Sigmoid colon (tissue), 7 donors: ENCODE data around the gene ANKS1A. TPM values are rescaled to one million over a fixed set of nuclear protein-coding genes. Genes with fewer than 3 reads are reported as not detected.
A peak's percentile ranks its signal among the peaks of the same experiment; 100 is the strongest.

Experiments
- DNase-seq: peaks from one replicate; pipeline ENCODE4 v3.0.0-alpha.2; 2019
- H3K27ac ChIP-seq, 4 donors: fragments of 200-600 bp; sonication (generic); one replicate each; pipeline ENCODE4 v1.5.1; 2016 to 2019; ENCODE audit warnings: mild to moderate bottlenecking in 1 of 4
- H3K27me3 ChIP-seq, 3 donors: fragments of 200-600 bp; sonication (generic); one replicate each; pipeline ENCODE4 v1.5.1; 2019; ENCODE audit warnings: mild to moderate bottlenecking in 1 of 3
- H3K36me3 ChIP-seq, 4 donors: fragments of 200-600 bp; sonication (generic); one replicate each; pipeline ENCODE4 v1.5.1; 2016 to 2019
- H3K4me1 ChIP-seq, 4 donors: fragments of 200-600 bp; sonication (generic); one replicate each; pipeline ENCODE4 v1.5.1; 2017 to 2019
- H3K4me3 ChIP-seq, 4 donors: fragments of 200-600 bp; sonication (generic); one replicate each; pipeline ENCODE4 v1.5.1; 2017 to 2019; ENCODE audit warnings: mild to moderate bottlenecking in 2 of 4, moderate library complexity in 1 of 4
- H3K9me3 ChIP-seq, 4 donors: fragments of 200-600 bp in 3 of 4; sonication (generic) in 3 of 4; one replicate each; pipeline versions ENCODE4 v1.5.1 to v1.6.1; 2013 to 2019
- CTCF ChIP-seq, 4 experiments: fragments of 450-650 bp in 3 of 4; fragments of 200-600 bp in 1 of 4; IDR thresholded peaks; one replicate each; pipeline ENCODE4 v1.5.1; 2016 to 2019; ENCODE audit warnings: antibody characterized with exemption in 4 of 4, mild to moderate bottlenecking in 3 of 4, moderate library complexity in 2 of 4
- EP300 ChIP-seq, 4 donors: sonication (generic); formaldehyde crosslinking; IDR thresholded peaks; one replicate each; pipeline ENCODE4 v1.6.1; 2017; ENCODE audit warnings: antibody characterized with exemption in 4 of 4
- POLR2A ChIP-seq, 2 donors: fragments of 450-650 bp; IDR thresholded peaks; one replicate each; pipeline ENCODE4 v1.6.1; 2016; ENCODE audit warnings: antibody characterized with exemption in 2 of 2, mild to moderate bottlenecking in 2 of 2, moderate library complexity in 2 of 2
- POLR2AphosphoS5 ChIP-seq, 4 donors: sonication (generic); formaldehyde crosslinking; IDR thresholded peaks; one replicate each; pipeline ENCODE4 v1.6.1; 2017; ENCODE audit warnings: antibody characterized with exemption in 4 of 4
- WGBS, 2 donors: extraction: QIAGEN DNeasy Blood & Tissue Kit; methylation state at CpG; one replicate each; pipeline ENCODE4 v1.1.7; 2013; 5-methylcytosine and 5-hydroxymethylcytosine counted together
- intact Hi-C: fragments of 100-400 bp; cut with DNase I; formaldehyde crosslinking; loops from one replicate; pipeline ENCODE4 v1.15.1; 2023
- polyA plus RNA-seq, 3 donors: library from polyadenylated mRNA; stranded (reverse); fragments of 200-250 nt; gene quantifications; one replicate each; pipeline ENCODE4 v1.2.3, GENCODE V29; 2013
- total RNA-seq, 4 donors: library from RNA; depleted of rRNA; stranded (reverse); fragments of >200 nt; gene quantifications; one replicate each; pipeline ENCODE4 v1.1.0, GENCODE V29; 2016
- donor health status: healthy with polysubstance abuse.
- donor health status: Bipolar disorder and iron deficiency.
- donor health status: healthy.

The ANKS1A gene
- total and polyA plus RNA-seq, 7 donors, result 9.0 to 60.1 (median 37.8) TPM

DNA sequence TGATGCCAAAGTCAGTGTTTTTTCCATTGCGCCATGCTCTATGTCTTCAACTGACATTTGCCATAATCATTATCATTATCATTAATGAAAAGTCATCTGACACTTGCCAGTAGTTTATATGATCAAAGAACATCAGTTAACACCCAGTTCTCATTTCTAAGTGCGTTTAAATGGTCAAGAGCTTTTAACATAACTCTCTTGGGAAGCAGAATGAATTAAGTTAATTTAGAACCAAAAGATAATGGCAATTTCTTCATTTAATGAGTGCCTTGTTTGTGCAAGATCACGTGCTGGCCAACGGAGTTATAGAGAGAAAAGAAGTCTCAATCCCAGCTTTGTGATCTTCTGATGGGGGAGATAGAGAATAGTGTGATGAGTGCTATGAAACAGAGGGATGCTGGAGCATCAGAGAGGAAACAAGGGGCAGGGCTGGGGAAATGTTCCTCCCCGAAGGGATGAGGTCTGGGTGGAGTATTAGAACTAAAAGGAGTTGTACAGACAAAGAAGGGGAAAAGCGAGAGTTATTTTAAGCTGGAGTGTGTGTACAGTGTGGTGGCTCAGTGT, 20.3 kb downstream of the ANKS1A start:
- H3K4me3 ChIP-seq, result no peak overlapping the region
- intact Hi-C loops, result no loop called here
- H3K9me3 ChIP-seq, result no peaks in the 10 kb centered on the region
- peaks cover 0 to 9% (median 0%) of the 10 kb centered on the region in 4 donors for H3K4me1 ChIP-seq
- TF ChIP-seq POLR2AphosphoS5 (IDR thresholded peaks at IDR 0.05), result no peak
- no peak for TF ChIP-seq EP300 (IDR thresholded peaks at IDR 0.05)
- TF ChIP-seq POLR2A (IDR thresholded peaks at IDR 0.05), result no peak
- no peaks in the 10 kb centered on the region for H3K27me3 ChIP-seq
- H3K36me3 ChIP-seq, result no peaks in the 10 kb centered on the region
- no peak overlapping the region for H3K27ac ChIP-seq
- 90 to 93% methylated on average over 6 of the region's 6 CpGs for WGBS, 2 donors
- DNase-seq, result no peak

- H3K4me3 ChIP-seq, result no peak overlapping the region
- TF ChIP-seq POLR2A (IDR thresholded peaks at IDR 0.05) (no peak), CTCF (IDR thresholded peaks at IDR 0.05) (no peak), POLR2AphosphoS5 (IDR thresholded peaks at IDR 0.05) (no peak), EP300 (IDR thresholded peaks at IDR 0.05) (no peak)
- intact Hi-C loops, result no loop called here
- H3K36me3 ChIP-seq, result no peaks in the 10 kb centered on the region
- WGBS, 2 donors, result 86 to 92% methylated on average over 5 of the region's 5 CpGs
- H3K27ac ChIP-seq, result no peak overlapping the region
- H3K9me3 ChIP-seq, result no peaks in the 10 kb centered on the region
- DNase-seq, result no peak
- H3K27me3 ChIP-seq, result no peaks in the 10 kb centered on the region
- H3K4me1 ChIP-seq, result peaks cover 0 to 12% (median 0%) of the 10 kb centered on the region in 4 donors
Measured at GRCh38 chr6:34911822-34912221, 22.8 kb downstream of the ANKS1A start.

DNA sequence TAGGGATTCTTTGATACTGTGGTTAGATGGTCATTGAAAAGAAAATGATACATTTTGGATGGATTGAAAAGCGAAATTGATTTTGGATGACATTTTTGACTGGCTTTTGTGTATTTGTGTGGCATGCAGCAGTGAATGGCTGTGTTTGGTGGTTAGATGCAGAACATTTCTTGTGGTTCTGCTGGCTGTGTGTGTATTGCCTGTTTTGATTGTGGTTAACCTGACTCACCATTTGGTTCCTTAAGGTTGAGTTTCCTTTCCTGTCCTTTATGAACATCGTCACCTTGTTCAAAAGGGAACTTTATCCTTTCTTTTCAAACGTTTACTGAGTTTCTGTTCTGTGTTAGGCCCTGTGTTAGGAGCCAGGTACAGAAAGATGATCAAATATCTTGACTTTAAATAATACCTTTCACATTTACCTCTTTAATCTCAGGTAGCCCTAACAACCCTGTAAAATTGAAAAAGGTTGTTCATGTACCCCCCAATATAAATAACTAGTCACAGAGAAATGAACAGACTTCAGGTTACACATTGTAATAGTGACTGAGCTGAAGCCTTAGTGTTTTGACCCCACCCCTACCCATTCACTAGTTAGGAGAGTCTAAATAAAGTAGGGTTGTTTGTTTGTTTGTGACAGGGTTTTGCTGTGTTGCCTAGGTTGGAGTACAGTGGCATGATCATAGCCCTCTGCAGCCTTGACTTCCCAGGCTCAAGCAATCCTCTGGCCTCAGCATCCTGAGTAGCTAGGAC, 23.8 kb downstream of the ANKS1A start:
- 50 to 73% methylated on average over 3 of the region's 3 CpGs for WGBS, 2 donors
- intact Hi-C loops, result no loop called here

DNA sequence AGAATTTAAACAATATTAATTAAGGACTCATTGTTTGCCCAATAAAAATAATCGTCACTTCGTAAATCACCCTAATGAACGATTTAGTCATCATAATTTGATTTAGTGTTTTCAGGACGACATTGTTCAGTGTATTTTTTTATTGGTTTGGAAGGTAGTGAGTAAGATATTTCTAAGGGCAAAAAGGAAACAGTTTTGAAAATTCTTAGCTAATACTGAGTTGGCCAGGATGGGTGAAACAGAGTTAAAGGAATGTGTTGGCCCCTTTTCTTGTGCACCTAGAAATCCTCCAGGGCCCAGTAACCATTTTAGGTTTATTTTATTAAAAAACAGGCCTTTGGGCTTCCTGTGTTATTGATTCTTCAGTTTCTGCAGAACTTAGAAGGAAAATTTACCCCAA, 25.3 kb downstream of the ANKS1A start:
- intact Hi-C loops, result no loop called here
- Histone ChIP-seq H3K4me3 (no peak overlapping the region), H3K9me3 (no peaks in the 10 kb centered on the region), H3K4me1 (peaks cover 0 to 16% (median 10%) of the 10 kb centered on the region in 4 donors), H3K36me3 (no peaks in the 10 kb centered on the region), H3K27me3 (no peaks in the 10 kb centered on the region), H3K27ac (no peak overlapping the region)
- no peak for DNase-seq
- 88 to 92% methylated on average over 4 of the region's 4 CpGs for WGBS, 2 donors
- no peak for TF ChIP-seq EP300 (IDR thresholded peaks at IDR 0.05)
- TF ChIP-seq POLR2AphosphoS5 (IDR thresholded peaks at IDR 0.05), result no peak
- TF ChIP-seq POLR2A (IDR thresholded peaks at IDR 0.05), result no peak
- no peak for TF ChIP-seq CTCF (IDR thresholded peaks at IDR 0.05)

More for the DNA sequence above, 23.8 kb downstream of the ANKS1A start:
- DNase-seq, result no peak
- H3K27me3 ChIP-seq, result no peaks in the 10 kb centered on the region
- no peaks in the 10 kb centered on the region for H3K9me3 ChIP-seq
- no peak overlapping the region for H3K27ac ChIP-seq
- peaks cover 0 to 16% (median 5%) of the 10 kb centered on the region in 4 donors for H3K4me1 ChIP-seq
- no peak overlapping the region for H3K4me3 ChIP-seq
- no peaks in the 10 kb centered on the region for H3K36me3 ChIP-seq
- no peak for TF ChIP-seq POLR2AphosphoS5 (IDR thresholded peaks at IDR 0.05)
- no peak for TF ChIP-seq POLR2A (IDR thresholded peaks at IDR 0.05)
- no peak for TF ChIP-seq EP300 (IDR thresholded peaks at IDR 0.05)
- TF ChIP-seq CTCF (IDR thresholded peaks at IDR 0.05), result no peak

GRCh38 chr6:34916348-34916967, 27.4 kb downstream of the ANKS1A start:
- 92 to 97% methylated on average over 4 of the region's 4 CpGs for WGBS, 2 donors
- H3K27me3 ChIP-seq, result no peaks in the 10 kb centered on the region
- peak overlapping the region in 3 of 4 donors; percentile 38 to 63 (median 48) for H3K27ac ChIP-seq
- intact Hi-C loops, result no loop called here
- H3K36me3 ChIP-seq, result no peaks in the 10 kb centered on the region
- H3K4me1 ChIP-seq, result peaks cover 0 to 22% (median 12%) of the 10 kb centered on the region in 4 donors
- no peak for TF ChIP-seq CTCF (IDR thresholded peaks at IDR 0.05)
- H3K9me3 ChIP-seq, result no peaks in the 10 kb centered on the region
- no peak overlapping the region for H3K4me3 ChIP-seq
- DNase-seq, result no peak
